RWPE1 (cell line): ENCODE measurements around the gene APBB2.

Source experiments
- CTCF ChIA-PET: fragments of 350-600 bp; sonication (Branson Sonifier 250); formaldehyde crosslinking; extraction: SDS; loops from one replicate; lab custom pipeline; 2021; lab: Yijun Ruan, JAX
- POLR2A ChIA-PET: fragments of 400-600 bp; formaldehyde crosslinking; extraction: SDS; loops from one replicate; lab custom pipeline; 2020; ENCODE audit warnings: antibody characterized with exemption; ENCODE audit not compliant: low non-redundant PET; lab: Yijun Ruan, JAX
- DNase-seq: peaks from one replicate; pipeline ENCODE4 v3.0.0; 2012; ENCODE audit warnings: low spot score
- H3K27ac ChIP-seq: fragments of 450-650 bp; 2 replicates; pipeline ENCODE4 v1.5.1; 2017
- TF ChIP-seq, protein P1 (sequence below): fragments of 450-650 bp; conservative IDR thresholded peaks from 2 replicates; pipeline ENCODE4 v1.5.1; 2017; ENCODE audit warnings: low read depth, mild to moderate bottlenecking

APBB2 gene

GRCh38 chr4:40954088-40954668 lies 260.2 kb downstream of the APBB2 start:
- peak overlapping the region; percentile 46 for H3K27ac ChIP-seq
- CTCF ChIA-PET: interaction anchor here (0.7 kb wide), 1 partner anchor 262 kb away, joined by 3 read pairs; no protein-coding TSS in a partner anchor
- POLR2A ChIA-PET: no interaction called here
- TF ChIP-seq, protein P1, sequence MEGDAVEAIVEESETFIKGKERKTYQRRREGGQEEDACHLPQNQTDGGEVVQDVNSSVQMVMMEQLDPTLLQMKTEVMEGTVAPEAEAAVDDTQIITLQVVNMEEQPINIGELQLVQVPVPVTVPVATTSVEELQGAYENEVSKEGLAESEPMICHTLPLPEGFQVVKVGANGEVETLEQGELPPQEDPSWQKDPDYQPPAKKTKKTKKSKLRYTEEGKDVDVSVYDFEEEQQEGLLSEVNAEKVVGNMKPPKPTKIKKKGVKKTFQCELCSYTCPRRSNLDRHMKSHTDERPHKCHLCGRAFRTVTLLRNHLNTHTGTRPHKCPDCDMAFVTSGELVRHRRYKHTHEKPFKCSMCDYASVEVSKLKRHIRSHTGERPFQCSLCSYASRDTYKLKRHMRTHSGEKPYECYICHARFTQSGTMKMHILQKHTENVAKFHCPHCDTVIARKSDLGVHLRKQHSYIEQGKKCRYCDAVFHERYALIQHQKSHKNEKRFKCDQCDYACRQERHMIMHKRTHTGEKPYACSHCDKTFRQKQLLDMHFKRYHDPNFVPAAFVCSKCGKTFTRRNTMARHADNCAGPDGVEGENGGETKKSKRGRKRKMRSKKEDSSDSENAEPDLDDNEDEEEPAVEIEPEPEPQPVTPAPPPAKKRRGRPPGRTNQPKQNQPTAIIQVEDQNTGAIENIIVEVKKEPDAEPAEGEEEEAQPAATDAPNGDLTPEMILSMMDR: no peak
- no peak for DNase-seq

DNA sequence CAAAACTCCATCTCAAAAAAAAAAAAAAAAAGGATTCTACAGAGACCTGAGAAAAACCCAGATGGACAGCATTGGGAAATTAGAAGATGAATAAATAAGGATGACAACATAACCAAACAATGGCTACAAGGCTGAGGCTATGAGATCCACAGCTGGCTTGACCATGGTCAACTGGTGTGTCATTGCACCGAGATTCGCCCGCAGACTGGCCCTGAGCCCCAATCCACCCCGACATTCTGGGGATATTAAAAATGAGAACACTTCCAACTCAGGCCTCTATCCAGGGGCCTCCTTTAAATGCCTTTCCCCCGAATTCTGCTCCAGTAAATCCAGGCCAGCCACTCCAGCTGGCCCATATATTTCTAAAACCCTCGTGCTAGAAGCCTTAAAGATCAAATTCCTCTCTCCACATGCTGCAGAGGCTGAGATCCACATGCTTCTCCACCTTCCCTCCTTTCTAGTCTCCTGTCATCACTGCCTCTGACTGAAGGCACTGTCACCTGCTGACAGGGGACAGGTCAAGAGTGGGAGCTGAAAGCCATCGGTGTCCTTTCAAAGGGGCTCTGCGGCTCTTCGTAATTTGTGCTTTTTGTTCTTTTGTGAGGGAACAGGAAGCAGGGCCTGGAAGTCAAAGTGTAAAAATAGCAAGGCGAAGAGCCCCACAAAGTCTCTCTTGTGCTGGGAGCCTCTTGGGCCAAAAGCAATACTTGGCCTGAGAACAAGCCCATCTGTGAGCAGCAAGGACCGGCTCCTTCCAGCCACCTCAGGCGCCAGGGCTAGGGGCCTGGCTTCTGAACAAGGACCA lies 260.9 kb downstream of the APBB2 start:
- CTCF ChIA-PET: interaction anchor here (0.7 kb wide), 1 partner anchor 262 kb away, joined by 3 read pairs; no protein-coding TSS in a partner anchor
- TF ChIP-seq, protein P1: no peak
- no peak for DNase-seq
- POLR2A ChIA-PET: no interaction called here
- H3K27ac ChIP-seq: peak overlapping the region; percentile 46

- no peak overlapping the region for H3K27ac ChIP-seq
- CTCF ChIA-PET: interaction anchor here (0.7 kb wide), 1 partner anchor 132 kb away, joined by 3 read pairs; no protein-coding TSS in a partner anchor
- TF ChIP-seq, protein P1: no peak
- POLR2A ChIA-PET: no interaction called here
- no peak for DNase-seq
These were observed 261.7 kb downstream of the APBB2 start for GRCh38 chr4:40952672-40953071.

DNA sequence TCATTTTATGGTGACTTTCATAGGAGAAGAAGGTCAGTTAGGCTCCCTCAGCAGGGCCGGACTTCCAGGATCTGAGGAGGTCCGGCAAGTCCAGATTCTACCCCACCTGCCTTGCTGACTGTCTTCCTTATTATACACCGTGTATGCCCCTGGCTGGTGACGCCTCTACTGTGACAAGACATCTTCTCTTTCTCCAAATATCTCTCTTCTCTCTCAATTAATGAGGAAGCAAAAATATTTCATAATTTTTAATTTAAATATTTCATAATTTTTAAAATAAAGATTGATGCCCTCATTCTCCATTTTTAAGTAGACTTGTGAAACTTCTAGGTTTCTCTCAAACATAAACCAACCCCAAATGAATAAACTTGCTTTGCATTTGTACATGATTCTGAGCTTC lies 262.1 kb downstream of the APBB2 start:
- ChIA-PET CTCF (interaction anchor here (0.7 kb wide), 1 partner anchor 132 kb away, joined by 3 read pairs; no protein-coding TSS in a partner anchor), POLR2A (no interaction called here)

DNA sequence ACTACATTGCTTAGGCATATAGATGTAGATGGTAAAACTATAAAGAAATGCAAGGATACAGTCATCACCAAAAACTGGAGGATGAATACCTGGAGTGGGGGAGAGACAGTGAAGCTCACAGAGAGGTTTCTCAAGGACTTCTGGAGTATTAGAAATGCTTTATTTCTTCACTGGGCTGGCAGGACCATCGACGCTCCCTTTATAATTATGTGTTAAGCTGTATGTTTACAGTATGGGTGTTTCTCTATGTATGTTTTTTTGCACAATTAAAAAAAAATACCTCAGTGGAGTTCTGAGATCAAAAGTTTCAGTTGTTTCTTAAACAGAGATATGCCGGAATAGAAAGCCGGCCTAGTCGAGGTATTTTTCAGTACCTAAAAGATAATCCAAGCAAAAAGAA lies 263.3 kb downstream of the APBB2 start:
- POLR2A ChIA-PET: no interaction called here
- no peak for DNase-seq
- no peak overlapping the region for H3K27ac ChIP-seq
- CTCF ChIA-PET: interaction anchor here (1.0 kb wide), 1 partner anchor 54 kb away, joined by 4 read pairs; no protein-coding TSS in a partner anchor
- TF ChIP-seq, protein P1: no peak

More for the DNA sequence above, 262.1 kb downstream of the APBB2 start:
- TF ChIP-seq, protein P1: no peak
- no peak for DNase-seq
- no peak overlapping the region for H3K27ac ChIP-seq

DNA sequence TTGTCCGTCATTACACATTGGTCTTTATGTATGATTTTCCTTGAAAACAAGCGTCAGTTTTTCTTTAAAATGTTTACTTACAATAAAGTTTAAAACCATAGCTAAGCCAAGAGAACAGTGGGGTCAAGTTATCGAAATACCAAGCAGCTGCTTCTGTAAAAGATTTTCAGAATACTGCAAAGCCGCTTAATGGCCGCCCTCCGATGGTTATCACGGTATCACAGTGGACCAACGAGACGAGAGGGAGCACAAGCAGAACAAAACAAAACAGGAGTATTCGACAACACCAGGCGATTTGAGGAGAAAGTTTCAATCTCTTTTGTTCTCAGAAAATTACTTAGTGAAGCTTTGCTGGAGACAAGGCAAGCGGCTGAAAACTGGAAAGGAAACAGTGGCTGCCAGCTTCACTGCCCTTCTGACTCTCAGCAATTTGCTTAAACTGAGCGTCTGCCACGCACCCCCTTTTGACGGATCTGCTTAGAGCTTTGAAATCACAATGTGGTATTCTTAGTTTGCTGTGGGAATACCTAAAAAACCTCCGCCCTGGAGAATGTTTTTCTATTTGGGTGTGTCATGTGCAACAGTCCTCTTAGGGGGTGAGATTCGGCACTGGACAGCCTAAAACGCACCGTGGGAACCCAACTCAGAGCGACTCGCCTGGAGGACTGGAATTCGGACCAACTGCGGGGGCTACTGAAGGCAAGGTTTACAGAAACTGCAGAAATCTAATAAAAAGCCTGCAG lies 264.8 kb downstream of the APBB2 start:
- ChIA-PET POLR2A (no interaction called here), CTCF (no interaction called here)
- TF ChIP-seq, protein P1: no peak
- no peak for DNase-seq
- H3K27ac ChIP-seq: no peak overlapping the region
